Measurements from ENCODE around the gene MRM3.

MRM3 gene

DNA sequence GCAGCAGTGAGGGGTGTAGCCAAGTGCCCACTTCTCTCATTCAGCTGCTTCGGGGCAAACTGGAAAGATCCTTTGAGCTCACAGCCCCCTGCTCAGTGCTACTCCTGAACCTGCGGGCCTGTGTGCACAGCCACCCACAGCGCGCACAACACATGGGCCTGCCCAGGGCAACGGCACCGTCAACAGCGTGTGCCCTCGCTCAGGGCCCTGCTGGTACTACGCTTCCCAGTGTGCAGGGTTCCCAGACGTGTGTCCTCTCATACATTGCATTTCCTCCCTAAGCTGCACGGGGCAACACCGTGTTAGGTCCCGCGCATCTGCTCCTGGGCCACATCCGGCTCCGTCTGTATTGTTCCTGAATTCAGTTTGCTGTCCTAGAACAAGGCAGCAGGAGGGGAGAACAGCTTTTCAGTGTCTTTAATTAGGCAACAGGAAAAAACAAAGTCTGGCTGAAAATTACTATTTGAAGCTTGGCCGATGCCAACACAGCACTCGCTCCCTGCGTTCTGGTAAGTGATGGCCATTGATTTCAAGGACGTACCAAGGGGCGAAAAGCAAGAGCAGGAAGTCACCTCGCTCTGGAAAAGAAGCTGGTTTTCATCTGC lies 15.2 kb downstream of the MRM3 start:
- no peak for TF ChIP-seq CTCF (IDR thresholded peaks at IDR 0.05; ENCODE audit: low read depth, low read length)
- H3K4me1 ChIP-seq: no peaks in the 10 kb centered on the region
- no peak for DNase-seq
- no peak overlapping the region for H3K4me3 ChIP-seq (ENCODE audit: low read depth, low read length)
- no peaks in the 10 kb centered on the region; the same call in 1 of the 2 replicates for H3K36me3 ChIP-seq
- H3K9me3 ChIP-seq: no peaks in the 10 kb centered on the region
- no peaks in the 10 kb centered on the region for H3K27me3 ChIP-seq

DNA sequence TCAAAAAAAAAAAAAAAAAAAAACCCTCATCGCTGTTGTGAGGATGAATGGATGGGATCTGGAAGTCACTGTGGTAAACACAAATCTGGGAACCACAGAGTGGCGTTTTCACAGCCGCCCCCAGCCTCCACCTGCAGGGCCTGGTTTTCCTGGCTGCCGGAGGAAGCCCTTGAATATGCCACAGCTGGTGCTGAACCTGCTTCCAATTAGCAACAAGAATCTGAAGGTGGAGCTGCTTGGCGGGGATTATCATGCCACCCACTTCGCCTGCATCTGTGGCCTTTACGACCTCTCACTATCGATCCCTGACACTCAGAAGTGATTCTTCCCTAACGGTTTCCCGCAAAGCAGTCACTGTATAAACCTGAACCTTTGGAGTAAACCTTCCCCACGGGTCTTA lies 16.1 kb downstream of the MRM3 start:
- Histone ChIP-seq H3K36me3 (no peaks in the 10 kb centered on the region), H3K4me1 (no peaks in the 10 kb centered on the region), H3K27me3 (no peaks in the 10 kb centered on the region), H3K9me3 (no peaks in the 10 kb centered on the region), H3K4me3 (ENCODE audit: low read depth, low read length) (no peak overlapping the region)
- no peak for TF ChIP-seq CTCF (IDR thresholded peaks at IDR 0.05; ENCODE audit: low read depth, low read length)
- DNase-seq: no peak

DNA sequence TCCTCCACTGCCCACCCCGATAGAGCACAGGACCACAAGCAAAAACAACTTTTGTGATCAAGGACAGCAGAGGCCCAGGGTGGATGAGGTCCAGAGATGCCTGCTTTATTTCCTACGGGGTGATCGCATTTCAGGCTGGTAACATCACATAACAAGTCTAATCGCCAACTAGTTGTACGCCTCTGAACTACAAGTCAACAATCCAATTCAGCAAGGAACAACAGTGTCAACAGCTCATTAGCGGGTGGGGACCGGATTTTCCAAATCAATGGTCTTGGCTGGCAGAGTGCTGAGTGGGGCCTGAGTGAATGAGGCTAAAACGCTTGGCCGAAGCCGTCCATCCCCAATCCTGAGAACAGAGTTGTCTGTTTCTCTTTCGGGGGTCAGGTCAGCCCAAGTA lies 17.1 kb downstream of the MRM3 start:
- no peaks in the 10 kb centered on the region for H3K9me3 ChIP-seq
- no peaks in the 10 kb centered on the region for H3K36me3 ChIP-seq
- H3K4me3 ChIP-seq (ENCODE audit: low read depth, low read length): no peak overlapping the region
- no peaks in the 10 kb centered on the region for H3K27me3 ChIP-seq
- no peak for DNase-seq
- no peak for TF ChIP-seq CTCF (IDR thresholded peaks at IDR 0.05; ENCODE audit: low read depth, low read length)
- no peaks in the 10 kb centered on the region for H3K4me1 ChIP-seq

GRCh38 chr17:800446-801242 lies 18.5 kb downstream of the MRM3 start:
- H3K27me3 ChIP-seq: no peaks in the 10 kb centered on the region
- no peak overlapping the region for H3K4me3 ChIP-seq (ENCODE audit: low read depth, low read length)
- H3K36me3 ChIP-seq: no peaks in the 10 kb centered on the region
- no peak for TF ChIP-seq CTCF (IDR thresholded peaks at IDR 0.05; ENCODE audit: low read depth, low read length)
- H3K9me3 ChIP-seq: no peaks in the 10 kb centered on the region
- no peaks in the 10 kb centered on the region for H3K4me1 ChIP-seq
- no peak for DNase-seq

DNA sequence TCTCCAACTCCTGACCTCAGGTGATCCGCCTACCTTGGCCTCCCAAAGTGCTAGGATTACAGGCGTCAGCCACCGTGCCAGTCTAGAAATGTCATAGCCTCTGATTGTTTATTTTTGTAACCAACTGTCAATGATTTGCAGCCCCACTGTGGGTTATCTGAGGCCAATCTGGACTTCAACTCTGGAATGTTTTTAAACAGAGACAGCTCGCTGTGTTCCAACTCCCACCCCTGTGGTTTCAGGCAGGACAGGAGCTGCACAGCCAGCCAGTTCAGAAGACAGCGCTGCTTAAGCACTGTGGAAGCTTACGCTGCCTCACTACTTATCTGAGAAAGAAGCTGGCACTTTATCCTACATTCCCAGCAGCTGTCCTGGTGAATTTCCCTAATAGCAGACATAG lies 19.5 kb downstream of the MRM3 start:
- Histone ChIP-seq H3K27me3 (no peaks in the 10 kb centered on the region), H3K9me3 (no peaks in the 10 kb centered on the region), H3K36me3 (no peaks in the 10 kb centered on the region), H3K4me1 (no peaks in the 10 kb centered on the region), H3K4me3 (ENCODE audit: low read depth, low read length) (no peak overlapping the region)
- TF ChIP-seq CTCF (IDR thresholded peaks at IDR 0.05; ENCODE audit: low read depth, low read length): no peak
- DNase-seq: no peak

DNA sequence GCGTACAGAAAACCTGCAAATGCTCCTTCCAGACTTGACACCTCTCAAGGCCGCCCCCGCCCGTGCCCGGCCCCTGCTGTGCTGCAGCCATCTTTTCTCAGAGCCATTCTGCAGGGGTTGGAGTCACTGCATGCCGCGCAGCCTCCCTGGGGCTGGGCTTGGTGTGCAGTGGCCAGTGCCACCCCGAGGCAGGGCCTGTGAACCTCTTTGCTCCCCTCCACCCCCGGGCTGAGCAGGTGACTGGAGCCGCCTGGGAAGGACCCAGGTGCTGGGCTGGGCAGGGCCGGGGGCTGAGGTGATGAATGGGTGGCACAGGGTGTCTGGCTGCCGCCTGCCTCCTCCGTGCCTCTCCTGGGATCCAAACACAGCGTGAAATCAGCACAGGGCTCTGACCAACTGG lies 20.3 kb downstream of the MRM3 start:
- no peak for TF ChIP-seq CTCF (IDR thresholded peaks at IDR 0.05; ENCODE audit: low read depth, low read length)
- H3K4me1 ChIP-seq: no peaks in the 10 kb centered on the region

More for the DNA sequence above, 20.3 kb downstream of the MRM3 start:
- DNase-seq: no peak
- no peaks in the 10 kb centered on the region for H3K27me3 ChIP-seq
- H3K4me3 ChIP-seq (ENCODE audit: low read depth, low read length): no peak overlapping the region
- no peaks in the 10 kb centered on the region for H3K36me3 ChIP-seq
- no peaks in the 10 kb centered on the region for H3K9me3 ChIP-seq
